PFSK-1 (cell line): ENCODE measurements around the gene HEBP1.

Source experiments
- FOXP2 ChIP-seq: optimal IDR thresholded peaks from 2 replicates; pipeline ENCODE3; 2011; ENCODE audit warnings: borderline replicate concordance, control low read depth, inconsistent platforms; ENCODE audit not compliant: insufficient read depth; ENCODE audit errors: extremely low read length, extremely low read depth
- POLR2AphosphoS5 ChIP-seq: IDR thresholded peaks from 2 replicates; pipeline ENCODE4 v1.6.1; 2012; ENCODE audit warnings: low read depth, mild to moderate bottlenecking, control low read depth, low read length, moderate library complexity
- REST ChIP-seq, 2 experiments: IDR thresholded peaks; 2 replicates each; pipeline versions ENCODE4 v1.6.1 to v1.8.0; 2011 to 2012; ENCODE audit warnings: low read depth in 2 of 2, low read length in 2 of 2, control low read depth in 1 of 2, inconsistent platforms in 1 of 2, mild to moderate bottlenecking in 1 of 2, moderate library complexity in 1 of 2; ENCODE audit not compliant: insufficient read depth in 1 of 2
- SIN3A ChIP-seq: IDR thresholded peaks from 2 replicates; pipeline ENCODE4 v1.6.1; 2012; ENCODE audit warnings: mild to moderate bottlenecking, low read length, moderate library complexity, borderline replicate concordance; ENCODE audit not compliant: insufficient read depth
- TAF1 ChIP-seq: IDR thresholded peaks from 2 replicates; pipeline ENCODE4 v1.6.1; 2012; ENCODE audit warnings: low read length, control low read depth, borderline replicate concordance; ENCODE audit not compliant: insufficient read depth

The HEBP1 gene

GRCh38 chr12:13032164-13032563 is 32.1 kb upstream of the HEBP1 start:
- TF ChIP-seq SIN3A (no peak), FOXP2 (no peak), REST (IDR thresholded peaks at IDR 0.05; ENCODE audit: insufficient read depth in 1 of 2, low read depth in 2 of 2, low read length in 2 of 2) (no peak), TAF1 (no peak), POLR2AphosphoS5 (no peak)

- no peak for TF ChIP-seq REST (IDR thresholded peaks at IDR 0.05; ENCODE audit: insufficient read depth in 1 of 2, low read depth in 2 of 2, low read length in 2 of 2)
- no peak for TF ChIP-seq TAF1
- TF ChIP-seq POLR2AphosphoS5: no peak
- no peak for TF ChIP-seq SIN3A
- TF ChIP-seq FOXP2: no peak
Observed at GRCh38 chr12:13030541-13031291, 30.7 kb upstream of the HEBP1 start.

GRCh38 chr12:13028825-13029570 is 28.9 kb upstream of the HEBP1 start:
- TF ChIP-seq SIN3A: no peak
- TF ChIP-seq REST (IDR thresholded peaks at IDR 0.05; ENCODE audit: insufficient read depth in 1 of 2, low read depth in 2 of 2, low read length in 2 of 2): no peak
- TF ChIP-seq POLR2AphosphoS5: no peak
- no peak for TF ChIP-seq TAF1
- TF ChIP-seq FOXP2: no peak

- TF ChIP-seq SIN3A (no peak), FOXP2 (no peak), REST (IDR thresholded peaks at IDR 0.05; ENCODE audit: insufficient read depth in 1 of 2, low read depth in 2 of 2, low read length in 2 of 2) (no peak), TAF1 (no peak)
Observed at GRCh38 chr12:13027508-13027907, 27.4 kb upstream of the HEBP1 start.

GRCh38 chr12:13027032-13027431 is 27.0 kb upstream of the HEBP1 start:
- TF ChIP-seq REST (IDR thresholded peaks at IDR 0.05; ENCODE audit: insufficient read depth in 1 of 2, low read depth in 2 of 2, low read length in 2 of 2) (no peak), SIN3A (no peak), TAF1 (no peak), POLR2AphosphoS5 (no peak), FOXP2 (no peak)
